NOMO-1 treated with dmso at 0.1 percent for 144 hours (cell line): Measurements from ENCODE around the gene PCNX3.
A peak's percentile ranks its signal among the peaks of the same experiment; 100 is the strongest.

Source experiments
- DNase-seq: peaks from one replicate; lab custom pipeline; 2025; ENCODE audit not compliant: unreplicated experiment; lab: John Stamatoyannopoulos, UW

The PCNX3 gene

GRCh38 chr11:65615229-65615949 is at the start of gene PCNX3:
Gene PCNX3, plus strand, starts transcription at chr11:65615776. Its CDS starts 536 bp downstream, at chr11:65616312.
- peak; percentile 100 for DNase-seq

GRCh38 chr11:65569164-65569972 is 46.2 kb upstream of the PCNX3 start:
- DNase-seq, result no peak

- DNase-seq, result peak; percentile 98
Observed at GRCh38 chr11:65569973-65570918, 45.3 kb upstream of the PCNX3 start, which contains the start of gene ZNRD2. Gene ZNRD2, plus strand, starts transcription at chr11:65570477. Its CDS starts 15 bp downstream, at chr11:65570492.

GRCh38 chr11:65571420-65571819 is 44.2 kb upstream of the PCNX3 start:
- DNase-seq, result no peak

- no peak for DNase-seq
Observed at GRCh38 chr11:65571940-65572339, 43.6 kb upstream of the PCNX3 start.

- DNase-seq, result peak; percentile 81
Observed at GRCh38 chr11:65572356-65573051, 43.1 kb upstream of the PCNX3 start, which contains the start of gene FAM89B. Gene FAM89B, plus strand, starts transcription at chr11:65572538. Its CDS starts 132 bp downstream, at chr11:65572670.

GRCh38 chr11:65573391-65574079 is 42.0 kb upstream of the PCNX3 start:
- DNase-seq, result no peak

GRCh38 chr11:65574109-65574810 is 41.3 kb upstream of the PCNX3 start:
- peak; percentile 98 for DNase-seq

- no peak for DNase-seq
Observed at GRCh38 chr11:65574811-65575567, 40.6 kb upstream of the PCNX3 start.

GRCh38 chr11:65575568-65576231 is 39.9 kb upstream of the PCNX3 start, which contains the start of gene EHBP1L1:
Gene EHBP1L1, plus strand, starts transcription at chr11:65576053. Its CDS starts 250 bp downstream, at chr11:65576303.
- peak; percentile 47 for DNase-seq

- DNase-seq, result no peak
Observed at GRCh38 chr11:65576232-65576866, 39.2 kb upstream of the PCNX3 start.

GRCh38 chr11:65576867-65577755 is 38.5 kb upstream of the PCNX3 start:
- peak; percentile 64 for DNase-seq

- no peak for DNase-seq
Observed at GRCh38 chr11:65577756-65578109, 37.8 kb upstream of the PCNX3 start.

- no peak for DNase-seq
Observed at GRCh38 chr11:65578134-65578533, 37.4 kb upstream of the PCNX3 start.

- no peak for DNase-seq
Observed at GRCh38 chr11:65578667-65579066, 36.9 kb upstream of the PCNX3 start.

- DNase-seq, result no peak
Observed at GRCh38 chr11:65579291-65579690, 36.3 kb upstream of the PCNX3 start.
